ENCODE measurements around the gene ZFAND2A.

GRCh38 chr7:1119201-1119600, 40.8 kb downstream of the ZFAND2A start:
- TF ChIP-seq CTCF (IDR thresholded peaks at IDR 0.05) (no peak), POLR2A (IDR thresholded peaks at IDR 0.05) (no peak)

Measured in heart left ventricle (tissue), 13 donors.